Sciatic nerve (tissue), 2 donors: Measurements from ENCODE around the gene CLNK. TPM values are rescaled to one million over a fixed set of nuclear protein-coding genes. Genes with fewer than 3 reads are reported as not detected.

Source experiments
- ATAC-seq: fragments of 200-7000 bp; cut with Tn5 transposase; one replicate; pipeline ENCODE4 v1.9.1; 2020; ENCODE audit warnings: mild to moderate bottlenecking, moderate library complexity
- DNase-seq: peaks from one replicate; pipeline ENCODE4 v3.0.0-alpha.2; 2020; ENCODE audit warnings: low spot score
- intact Hi-C: fragments of 100-400 bp; cut with DNase I; formaldehyde crosslinking; loops from one replicate; pipeline ENCODE4 v1.14.2; 2022
- total RNA-seq: library from RNA; stranded (reverse); fragmentation: NEBNext Ultra II Directional; extraction: Animal tissue kit (Norgen Biotek cat#: 25700); gene quantifications from one replicate; pipeline ENCODE4 v1.2.1, GENCODE V29; 2021
- donor health status: DM: no; HTN: no; CAD: no.
- donor health status: DM: no; HTN: no; CAD: no.

Gene CLNK
- total RNA-seq, 1 donor from 2014 or later: not detected

DNA sequence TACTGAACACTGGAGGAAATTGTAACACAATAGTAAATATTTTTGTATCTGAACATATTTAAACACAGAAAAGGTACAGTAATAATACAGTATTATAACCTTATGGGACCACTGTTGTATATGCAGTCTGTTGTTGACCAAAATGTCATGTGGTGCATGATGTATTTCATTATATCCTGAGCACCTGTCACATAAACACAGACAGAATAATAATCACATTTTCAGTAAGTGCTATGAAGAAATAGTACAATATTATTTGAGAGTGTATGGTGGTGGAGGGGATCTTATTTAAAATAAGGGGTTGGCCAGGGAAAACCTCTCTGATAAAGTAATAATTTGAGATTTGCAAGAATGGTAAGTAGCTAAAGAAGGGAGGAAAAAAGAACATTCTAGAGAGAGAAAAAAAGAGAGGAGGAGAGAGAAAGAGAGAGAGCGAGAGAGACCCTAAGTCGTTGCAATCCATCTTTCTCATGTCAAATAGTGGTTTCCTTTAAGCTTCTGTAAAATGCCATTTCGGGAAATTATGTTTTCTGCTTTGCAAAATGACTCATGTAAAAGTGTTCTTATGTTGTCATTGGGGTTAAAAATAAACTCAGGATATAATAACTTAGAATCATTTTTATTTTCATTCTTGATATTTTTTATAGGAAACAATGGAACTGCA lies 19.3 kb upstream of the CLNK start:
- ATAC-seq: no peak
- DNase-seq: no peak
- intact Hi-C loops: no loop called here

DNA sequence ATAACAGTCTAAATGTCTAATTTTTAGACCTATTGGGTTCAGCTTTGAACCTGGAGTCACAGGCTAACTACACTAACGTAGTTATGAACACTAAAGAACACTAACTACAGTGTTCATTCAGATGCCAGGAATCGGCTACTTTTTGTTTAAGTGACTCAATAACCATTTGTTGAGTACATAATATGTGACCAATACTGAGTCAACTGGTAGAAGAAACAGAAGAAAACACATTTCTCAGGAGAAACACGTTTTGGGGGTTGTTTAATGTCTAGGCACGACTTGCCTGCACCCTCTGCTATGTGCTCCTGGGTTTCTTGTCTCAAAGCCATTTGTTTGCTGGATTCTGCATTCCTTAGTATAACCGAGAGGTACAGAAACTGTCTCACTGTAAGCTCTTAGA lies 18.6 kb upstream of the CLNK start:
- DNase-seq (no peak), ATAC-seq (no peak)
- intact Hi-C loops: no loop called here

DNA sequence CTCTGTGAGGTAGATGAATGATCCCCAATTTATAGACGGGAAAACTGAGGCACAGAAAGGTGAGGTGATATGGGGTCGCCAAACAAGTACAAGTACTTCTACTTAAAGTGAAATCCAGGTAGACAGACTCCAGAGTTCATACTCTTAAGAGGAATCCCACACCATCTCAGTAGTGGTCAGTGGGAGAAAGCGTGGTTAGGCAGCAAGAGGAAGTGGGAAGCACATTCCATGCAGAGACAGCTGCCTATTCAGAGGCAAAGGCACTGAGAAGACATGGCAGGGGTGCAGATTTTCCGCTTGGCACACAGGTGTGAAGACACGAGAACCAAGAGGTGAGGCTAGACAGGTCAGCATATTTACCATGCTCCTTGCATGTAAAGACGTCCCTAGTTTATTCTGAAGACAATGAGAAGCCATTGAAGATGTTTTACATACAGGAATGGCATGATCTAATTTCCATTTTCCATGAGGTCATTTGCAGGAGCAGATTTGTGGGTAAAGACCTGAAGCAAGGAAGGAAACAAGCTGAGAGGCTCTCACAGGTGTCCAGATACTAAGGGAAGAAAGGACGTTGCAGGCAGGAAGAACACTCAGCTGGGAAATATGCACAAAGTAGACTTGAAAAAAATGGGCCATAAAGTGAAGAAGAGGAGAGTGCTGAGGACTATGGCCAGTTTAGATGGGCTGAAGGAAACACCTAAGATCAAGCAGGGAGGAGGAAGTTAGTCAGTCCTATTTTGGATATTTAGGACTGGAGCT lies 17.3 kb upstream of the CLNK start:
- intact Hi-C loops: no loop called here
- DNase-seq (no peak), ATAC-seq (no peak)

DNA sequence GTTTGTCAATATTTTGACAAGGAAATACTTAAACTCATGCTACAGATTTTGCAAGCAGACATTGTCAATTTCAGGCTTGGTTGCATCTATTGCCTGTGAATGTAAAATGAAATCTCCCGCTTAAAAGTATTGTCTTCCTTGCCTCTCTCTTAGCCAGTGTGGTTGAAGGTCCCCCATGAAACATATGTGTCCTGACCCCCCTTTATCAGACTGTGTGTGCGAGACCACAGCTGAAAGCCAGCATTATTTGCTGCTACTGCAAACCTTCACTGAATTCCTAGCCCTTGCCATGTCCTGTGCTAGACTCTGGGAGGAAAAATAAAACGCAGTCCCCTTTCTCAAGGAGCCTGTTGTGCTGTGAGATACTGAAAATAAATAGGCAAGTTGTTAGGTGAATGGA lies 16.6 kb upstream of the CLNK start:
- ATAC-seq: no peak
- no peak for DNase-seq
- intact Hi-C loops: no loop called here

DNA sequence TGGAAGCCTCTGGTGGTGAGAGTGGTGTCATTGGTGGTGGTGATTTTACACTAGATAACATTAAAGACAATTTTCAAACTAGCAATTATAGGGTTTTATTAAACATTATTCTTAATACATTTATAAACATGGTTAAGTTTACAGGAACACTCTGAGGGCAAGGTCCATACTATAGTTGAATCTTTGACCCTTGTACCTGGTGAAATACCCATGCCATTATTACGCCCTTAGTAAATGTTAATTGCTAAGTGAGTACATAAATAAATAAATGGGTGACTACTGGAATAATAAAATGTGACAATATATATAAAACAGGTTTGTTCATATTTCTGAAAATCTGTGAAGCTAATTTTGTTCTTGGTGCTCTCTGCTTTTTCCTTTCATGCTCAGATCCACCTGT lies 13.6 kb upstream of the CLNK start:
- no peak for ATAC-seq
- no peak for DNase-seq
- intact Hi-C loops: no loop called here

DNA sequence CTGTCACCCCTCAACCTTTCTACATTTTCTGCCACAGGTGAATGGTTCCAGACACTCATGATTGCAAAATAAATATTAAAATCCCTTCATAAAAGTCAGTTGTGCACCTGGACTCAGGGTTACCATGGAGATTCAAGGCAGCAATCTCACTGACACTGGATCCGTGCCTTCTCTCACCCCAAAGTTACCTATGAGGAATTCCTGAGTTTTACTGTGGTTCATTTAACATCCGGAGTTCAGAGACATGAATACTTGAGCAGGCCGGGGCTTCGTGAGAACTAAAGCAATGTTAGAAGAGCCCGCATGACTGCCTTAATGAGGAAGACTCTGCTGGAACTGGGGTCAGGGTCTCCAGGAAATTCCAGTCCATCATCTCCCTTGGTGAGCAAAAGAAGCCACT lies 12.5 kb upstream of the CLNK start:
- intact Hi-C loops: no loop called here
- no peak for ATAC-seq
- DNase-seq: no peak

DNA sequence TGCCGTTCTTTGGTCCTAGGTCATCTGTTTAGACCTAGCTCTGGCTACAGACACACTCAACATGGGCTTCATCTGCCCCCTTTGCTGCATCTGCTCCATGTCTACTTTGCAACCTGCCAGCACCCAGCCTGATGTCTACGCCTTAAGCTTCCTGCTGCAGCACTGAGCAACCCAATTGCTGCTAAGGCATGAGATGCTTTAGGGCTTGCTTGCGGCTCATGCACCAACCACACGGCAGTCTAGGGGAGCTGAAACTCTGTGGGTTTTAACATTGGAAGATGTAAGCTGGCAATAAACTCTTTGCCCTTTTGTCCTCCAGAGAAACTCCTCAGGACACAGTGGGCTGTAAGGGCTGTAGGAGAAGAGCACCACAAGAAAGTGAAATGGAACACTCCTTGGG lies 11.7 kb upstream of the CLNK start:
- ATAC-seq: no peak
- intact Hi-C loops: no loop called here
- no peak for DNase-seq

DNA sequence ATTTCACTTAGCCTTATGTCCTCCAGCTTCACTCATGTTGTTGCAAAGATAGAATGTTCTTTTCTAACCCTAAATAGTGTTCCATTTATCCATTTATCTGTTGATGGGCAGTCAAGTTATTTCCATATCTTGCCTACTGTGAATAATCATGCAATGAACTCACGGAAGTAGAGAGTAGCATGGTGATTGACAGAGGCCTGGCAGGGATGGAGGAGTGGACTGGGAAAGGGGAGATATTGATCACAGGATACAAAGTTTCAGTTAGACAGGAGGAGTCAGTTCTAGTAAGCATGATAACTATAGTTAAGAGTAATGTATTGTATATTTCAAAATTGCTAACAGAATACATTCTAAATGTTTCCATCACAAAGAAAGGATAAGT lies 10.3 kb upstream of the CLNK start:
- intact Hi-C loops: no loop called here
- no peak for DNase-seq
- ATAC-seq: no peak

DNA sequence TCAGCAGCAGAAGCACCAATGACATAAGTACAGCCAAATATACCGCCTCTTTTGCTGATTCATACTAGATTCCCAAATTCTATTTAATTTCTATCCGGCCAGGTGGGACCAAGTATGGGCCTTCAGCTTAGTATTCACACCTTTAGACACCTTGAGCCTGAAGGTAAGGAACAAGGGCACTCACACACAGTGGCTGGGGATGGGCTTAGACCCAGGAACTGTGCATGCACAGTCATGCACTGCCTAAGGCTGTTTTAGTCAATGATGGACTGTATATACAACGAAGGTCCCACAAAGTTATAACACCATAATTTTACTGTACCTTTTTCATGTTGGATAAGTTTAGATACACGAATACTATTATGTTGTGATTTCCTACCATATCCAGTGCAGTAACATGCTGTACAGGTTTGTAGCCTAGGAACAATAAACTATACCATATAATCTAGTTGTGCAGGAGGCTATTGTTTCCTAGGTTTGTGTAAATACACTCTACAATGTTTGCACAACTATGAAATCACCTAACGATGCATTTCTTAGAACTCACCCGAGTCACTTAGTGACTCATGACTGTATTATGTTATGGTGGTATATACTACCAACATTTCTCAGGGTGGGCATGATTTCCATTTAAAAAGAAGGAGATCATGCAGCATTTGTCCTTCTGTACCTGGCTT lies 9.7 kb upstream of the CLNK start:
- ATAC-seq (no peak), DNase-seq (no peak)
- intact Hi-C loops: no loop called here

DNA sequence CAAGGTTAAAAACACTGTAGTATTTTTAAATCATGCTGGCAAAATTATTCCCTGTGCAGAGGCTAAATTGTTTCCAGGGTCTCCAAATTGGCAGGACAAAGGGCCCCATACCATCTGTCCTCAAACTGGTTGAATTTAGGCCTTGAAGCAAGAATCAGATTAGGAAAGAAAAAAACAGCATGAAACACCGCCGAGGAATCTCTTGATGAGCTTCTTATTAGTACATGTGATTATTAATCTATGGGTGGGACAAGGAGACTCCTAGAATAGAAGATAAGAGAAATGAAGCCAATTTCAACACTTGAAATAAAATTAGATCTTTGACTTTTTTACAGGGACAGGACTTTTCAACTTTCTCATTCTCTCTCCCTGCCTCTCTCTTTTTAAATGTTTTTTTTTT lies 7.1 kb upstream of the CLNK start:
- DNase-seq (no peak), ATAC-seq (no peak)
- intact Hi-C loops: no loop called here

DNA sequence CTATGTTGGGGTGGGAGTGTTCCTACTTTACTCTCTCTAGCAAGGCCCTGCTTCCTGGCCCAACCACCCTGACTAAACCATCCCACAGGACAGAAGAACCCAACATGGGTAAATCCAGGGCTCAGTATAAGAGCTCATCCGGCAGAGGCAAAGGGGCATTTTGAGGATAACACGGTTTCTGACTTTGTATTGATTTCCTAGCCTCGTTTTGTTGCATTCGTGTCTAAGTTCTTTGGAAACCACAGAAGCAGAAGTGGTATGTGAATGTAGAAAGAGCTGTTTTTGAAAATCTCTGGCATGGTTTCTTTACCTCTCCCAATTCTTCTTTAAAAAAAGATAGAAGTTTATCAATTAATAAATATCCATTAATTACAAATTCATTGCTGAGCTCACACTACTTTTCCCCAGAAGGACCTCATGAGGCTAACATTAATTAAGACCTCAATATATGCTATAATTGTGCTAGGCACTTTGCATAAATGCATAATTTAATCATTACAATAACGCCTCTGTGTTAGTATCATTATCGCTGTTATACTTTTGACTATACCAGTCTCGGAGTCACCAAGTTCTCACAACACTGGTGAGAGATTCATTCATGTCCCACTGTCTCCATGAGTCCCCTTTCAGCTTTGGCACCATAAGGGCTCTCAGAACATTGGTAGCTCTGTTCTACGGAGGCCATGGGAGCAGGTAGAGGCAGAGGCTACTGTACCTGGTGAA lies 5.8 kb upstream of the CLNK start:
- DNase-seq: no peak
- intact Hi-C loops: no loop called here
- no peak for ATAC-seq

DNA sequence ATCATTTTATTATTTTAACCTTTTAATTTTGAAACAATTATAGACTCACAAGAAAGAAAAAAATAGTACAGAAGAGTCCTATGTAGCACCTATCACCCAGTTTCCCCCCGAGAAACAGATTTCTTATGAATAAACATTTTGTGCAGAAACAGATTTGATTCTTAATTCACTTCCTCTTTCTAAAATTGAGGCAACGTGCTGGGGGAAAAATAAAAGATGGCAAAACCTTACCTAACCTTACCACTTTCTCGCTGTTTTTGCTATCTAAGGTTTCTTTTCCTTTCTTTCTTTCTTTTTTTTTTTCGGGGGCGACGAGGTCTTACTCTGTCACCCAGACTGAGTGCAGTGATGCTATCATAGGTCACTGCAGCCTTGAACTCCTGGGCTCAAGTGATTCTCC lies 4.3 kb upstream of the CLNK start:
- ATAC-seq: no peak
- intact Hi-C loops: no loop called here
- no peak for DNase-seq

DNA sequence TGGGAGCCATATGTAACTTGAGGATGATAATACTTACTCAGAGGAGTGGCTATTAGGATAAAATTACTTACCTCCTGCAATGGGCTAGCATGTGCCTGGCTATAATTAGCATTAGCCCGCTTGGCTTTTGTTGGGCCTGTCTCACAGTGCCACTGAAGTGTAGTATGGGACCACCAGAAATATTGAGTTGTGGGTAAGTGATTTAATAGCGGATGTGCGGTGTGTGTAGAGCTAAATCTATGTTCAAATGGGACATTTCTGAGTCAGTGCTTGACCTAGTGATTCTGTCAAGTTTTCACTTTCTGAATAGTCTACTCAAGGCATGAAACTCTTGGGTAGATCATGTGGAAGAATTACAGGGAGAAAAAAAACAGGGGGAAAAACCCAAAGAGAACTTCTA lies 3.5 kb upstream of the CLNK start:
- ATAC-seq (no peak), DNase-seq (no peak)
- intact Hi-C loops: no loop called here

DNA sequence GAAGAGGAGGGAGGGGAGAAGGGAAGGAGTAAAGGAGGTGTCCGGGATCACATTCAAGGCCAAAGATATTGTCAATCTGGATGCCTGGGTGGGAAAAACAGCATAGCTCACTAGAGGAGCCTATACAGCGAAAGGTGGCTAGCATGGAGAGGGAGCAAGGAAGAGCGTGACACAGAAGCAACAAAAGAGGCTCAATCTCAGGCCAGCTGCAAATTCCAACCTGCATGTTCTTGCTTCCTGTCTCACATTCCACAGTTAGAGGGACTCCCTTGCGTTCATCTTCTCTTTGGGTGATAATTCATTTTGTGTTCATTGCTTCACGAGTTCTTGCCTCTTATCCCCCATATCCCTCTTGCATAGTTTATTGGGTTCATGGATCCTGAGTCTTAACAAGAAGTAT lies 3.0 kb upstream of the CLNK start:
- intact Hi-C loops: no loop called here
- ATAC-seq: no peak
- DNase-seq: no peak

DNA sequence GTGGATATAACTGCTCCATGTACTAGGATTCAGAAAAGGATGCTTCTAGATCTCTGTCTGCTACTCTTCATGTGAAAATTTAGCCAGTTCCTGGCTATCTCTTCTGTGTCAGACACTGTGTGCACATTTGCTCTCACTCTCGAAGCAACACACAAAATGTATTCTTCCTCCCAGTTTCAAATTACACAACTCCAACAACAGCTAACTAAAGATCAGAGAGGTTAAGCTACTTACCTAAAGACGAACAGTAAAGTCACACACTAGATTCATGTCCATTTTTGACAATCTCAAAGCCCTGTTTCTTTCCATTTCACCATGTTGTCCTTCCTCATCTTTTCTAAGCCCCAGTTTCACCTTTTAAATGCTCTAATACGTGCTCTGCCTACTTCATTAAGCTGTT lies 2.2 kb downstream of the CLNK start:
- DNase-seq (no peak), ATAC-seq (no peak)
- intact Hi-C loops: no loop called here

DNA sequence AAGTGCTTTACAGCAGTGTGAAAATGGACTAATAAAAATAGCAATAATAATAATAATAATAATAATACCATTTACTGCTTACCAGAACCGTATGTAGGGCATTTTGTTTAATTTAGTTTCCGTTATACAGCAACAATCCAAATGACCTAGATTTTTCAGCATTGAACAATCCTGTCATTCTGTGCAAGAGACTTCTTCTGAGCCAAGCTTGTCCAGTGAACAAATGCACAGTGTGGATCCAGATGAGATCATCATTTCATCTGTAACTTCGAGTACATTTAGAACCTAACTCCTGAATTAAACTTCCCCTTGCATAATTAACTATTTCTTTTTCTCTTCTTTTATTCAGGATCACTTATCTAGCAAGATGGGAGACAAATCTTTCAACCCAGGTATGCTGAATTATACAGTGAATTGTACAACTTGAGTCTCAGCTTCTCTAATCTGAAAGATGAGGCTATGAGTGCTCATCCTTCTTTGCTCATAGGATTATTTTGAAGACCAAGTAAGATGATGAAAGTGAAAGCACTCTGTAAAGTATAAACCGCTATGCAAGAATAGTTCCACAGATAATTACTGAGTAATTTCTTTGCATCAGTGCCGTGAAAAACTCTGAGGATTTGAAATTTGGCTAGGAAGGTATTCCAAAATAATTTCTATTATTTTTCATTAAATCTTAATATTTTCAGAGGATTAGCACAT lies 6.6 kb downstream of the CLNK start:
- intact Hi-C loops: no loop called here
- DNase-seq (no peak), ATAC-seq (no peak)

DNA sequence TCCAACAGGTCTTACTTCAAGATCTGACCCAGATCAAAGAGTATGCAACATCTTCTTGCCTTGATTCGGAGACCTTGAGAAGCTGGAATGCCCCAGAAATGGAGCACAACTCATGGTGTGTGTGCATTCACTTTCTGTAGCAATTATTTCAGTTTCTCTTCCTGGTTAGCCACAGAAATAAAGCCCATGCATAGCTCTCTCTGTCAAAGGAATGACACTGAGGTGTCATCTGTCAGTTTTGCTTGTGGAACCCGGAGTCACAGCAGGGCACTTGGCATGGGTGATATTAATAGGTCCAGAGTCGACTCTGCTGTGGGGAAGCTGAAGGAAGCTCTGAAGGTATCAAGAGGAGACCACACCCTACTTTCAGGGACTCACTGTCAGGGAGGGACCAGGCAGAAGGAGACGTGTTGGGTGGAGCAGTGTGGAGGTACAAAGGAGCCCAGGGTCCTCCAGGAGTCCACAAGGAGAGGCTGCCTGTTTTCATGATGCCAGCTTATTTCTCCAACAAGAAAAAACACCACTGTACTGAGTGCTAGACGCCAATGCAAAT lies 10.7 kb downstream of the CLNK start:
- intact Hi-C loops: no loop called here
- no peak for ATAC-seq
- DNase-seq: no peak

DNA sequence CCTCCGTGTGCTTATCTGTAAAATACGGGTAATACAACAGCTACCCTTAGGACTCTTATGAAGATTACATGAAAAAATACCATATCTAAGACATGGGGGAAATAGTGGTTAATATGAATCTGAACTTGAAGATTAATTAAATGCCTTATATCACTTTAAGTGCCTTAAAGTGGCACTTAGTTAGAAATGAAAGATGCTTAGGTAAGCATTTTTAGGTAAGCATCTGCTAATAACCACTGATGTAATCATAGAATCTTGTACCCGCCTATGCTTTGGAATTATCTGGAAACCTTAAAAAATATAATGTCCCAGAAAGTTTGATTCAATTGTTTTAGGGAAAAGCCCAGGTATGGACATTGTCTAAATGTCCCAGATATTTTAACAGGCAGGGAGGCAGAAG lies 12.2 kb downstream of the CLNK start:
- no peak for ATAC-seq
- DNase-seq: no peak
- intact Hi-C loops: no loop called here

DNA sequence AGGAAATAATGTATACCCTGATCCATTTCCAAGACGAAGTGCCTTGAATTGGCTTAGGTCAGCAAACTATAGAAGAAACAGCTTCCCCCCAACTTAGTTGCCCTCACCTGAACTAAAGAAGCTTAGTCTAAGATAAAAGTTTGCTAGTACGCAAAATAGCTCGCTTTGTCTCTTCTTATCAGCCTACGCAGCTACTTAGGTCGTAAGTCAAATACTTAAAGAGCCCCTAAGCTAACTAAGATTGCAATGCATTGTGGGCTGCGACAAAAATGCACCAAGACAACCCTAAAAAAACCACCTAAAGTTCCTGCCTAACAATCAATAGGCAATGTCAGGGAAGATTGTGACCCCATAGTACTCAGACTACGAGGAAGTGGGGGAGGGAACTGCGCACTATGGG lies 12.8 kb downstream of the CLNK start:
- DNase-seq (no peak), ATAC-seq (no peak)
- intact Hi-C loops: no loop called here
